SK-N-SH treated with all-trans-retinoic acid at 6 μM for 48 hours (cell line): Measurements from ENCODE around the gene PEX7.

Experiments used
- ATAC-seq: fragments of 200-7000 bp; cut with Tn5 transposase; 3 replicates; pipeline ENCODE4 v1.9.1; 2020; ENCODE audit warnings: mild to moderate bottlenecking, moderate library complexity
- ARNTL ChIP-seq: fragments of 450-650 bp; formaldehyde crosslinking; IDR thresholded peaks from 2 replicates; pipeline ENCODE4 v1.5.0; 2020; ENCODE audit warnings: low read depth, mild to moderate bottlenecking, moderate library complexity, borderline replicate concordance
- BACH2 ChIP-seq: fragments of 250-450 bp; sonication (Bioruptor Pico); IDR thresholded peaks from 2 replicates; pipeline ENCODE4 v1.9.0; 2021; ENCODE audit warnings: mild to moderate bottlenecking, borderline replicate concordance
- CREB5 ChIP-seq: fragments of 250-450 bp; sonication (Bioruptor Pico); IDR thresholded peaks from 2 replicates; pipeline ENCODE4 v1.5.1; 2020; ENCODE audit warnings: low read depth, mild to moderate bottlenecking, moderate library complexity
- CSDC2 ChIP-seq: fragments of 250-450 bp; sonication (Bioruptor Pico); IDR thresholded peaks from 2 replicates; pipeline ENCODE4 v1.5.0; 2020; ENCODE audit warnings: mild to moderate bottlenecking, moderate library complexity
- CSRNP3 ChIP-seq: fragments of 250-450 bp; sonication (Bioruptor Pico); IDR thresholded peaks from 2 replicates; pipeline ENCODE4 v1.5.1; 2021; ENCODE audit warnings: mild to moderate bottlenecking, moderate library complexity
- ESRRG ChIP-seq: fragments of 250-450 bp; sonication (Bioruptor Pico); IDR thresholded peaks from 2 replicates; pipeline ENCODE4 v1.6.1; 2021; ENCODE audit warnings: mild to moderate bottlenecking
- GLIS3 ChIP-seq: fragments of 250-450 bp; sonication (Bioruptor Pico); IDR thresholded peaks from 2 replicates; pipeline ENCODE4 v1.5.0; 2020; ENCODE audit warnings: mild to moderate bottlenecking, moderate library complexity
- ISL1 ChIP-seq: fragments of 250-450 bp; sonication (Bioruptor Pico); IDR thresholded peaks from 2 replicates; pipeline ENCODE4 v2.1.2; 2022; ENCODE audit warnings: mild to moderate bottlenecking, moderate library complexity
- OSR1 ChIP-seq: fragments of 250-450 bp; sonication (Bioruptor Pico); IDR thresholded peaks from 2 replicates; pipeline ENCODE4 v1.8.0; 2022; ENCODE audit warnings: moderate library complexity, mild to moderate bottlenecking, inconsistent platforms
- PATZ1 ChIP-seq: fragments of 250-450 bp; sonication (Bioruptor Pico); IDR thresholded peaks from 2 replicates; pipeline ENCODE4 v1.8.0; 2020; ENCODE audit warnings: mild to moderate bottlenecking, moderate library complexity, borderline replicate concordance
- POU6F1 ChIP-seq: fragments of 250-450 bp; sonication (Bioruptor Pico); IDR thresholded peaks from 2 replicates; pipeline ENCODE4 v1.8.0; 2021; ENCODE audit warnings: low read depth, mild to moderate bottlenecking, moderate library complexity, borderline replicate concordance
- PPARA ChIP-seq: fragments of 250-450 bp; sonication (Bioruptor Pico); IDR thresholded peaks from 2 replicates; pipeline ENCODE4 v1.5.0; 2020; ENCODE audit warnings: mild to moderate bottlenecking, borderline replicate concordance
- RARB ChIP-seq: fragments of 250-450 bp; sonication (Bioruptor Pico); IDR thresholded peaks from 2 replicates; pipeline ENCODE4 v1.8.0; 2021; ENCODE audit warnings: mild to moderate bottlenecking, moderate library complexity
- SNAI2 ChIP-seq: fragments of 250-450 bp; sonication (Bioruptor Pico); IDR thresholded peaks from 2 replicates; pipeline ENCODE4 v1.5.0; 2020; ENCODE audit warnings: mild to moderate bottlenecking, moderate library complexity
- TCF4 ChIP-seq: fragments of 250-450 bp; sonication (Bioruptor Pico); IDR thresholded peaks from 2 replicates; pipeline ENCODE4 v1.8.0; 2021; ENCODE audit warnings: mild to moderate bottlenecking, moderate library complexity, borderline replicate concordance
- TOX ChIP-seq: fragments of 250-450 bp; sonication (Bioruptor Pico); IDR thresholded peaks from 2 replicates; pipeline ENCODE4 v1.8.0; 2021; ENCODE audit warnings: mild to moderate bottlenecking, moderate library complexity, borderline replicate concordance
- TSHZ2 ChIP-seq: fragments of 250-450 bp; sonication (Bioruptor Pico); IDR thresholded peaks from 2 replicates; pipeline ENCODE4 v1.5.0; 2020; ENCODE audit warnings: mild to moderate bottlenecking, moderate library complexity
- ZC3H10 ChIP-seq: fragments of 250-450 bp; sonication (Bioruptor Pico); IDR thresholded peaks from 2 replicates; pipeline ENCODE4 v1.5.1; 2021; ENCODE audit warnings: mild to moderate bottlenecking, moderate library complexity
- ZFP3 ChIP-seq: fragments of 250-450 bp; sonication (Bioruptor Pico); IDR thresholded peaks from 2 replicates; pipeline ENCODE4 v1.5.0; 2020; ENCODE audit warnings: mild to moderate bottlenecking, moderate library complexity
- ZFP30 ChIP-seq: fragments of 450-650 bp; formaldehyde crosslinking; IDR thresholded peaks from 2 replicates; pipeline ENCODE4 v1.5.0; 2022; ENCODE audit warnings: mild to moderate bottlenecking, moderate library complexity
- ZNF565 ChIP-seq: fragments of 450-650 bp; formaldehyde crosslinking; conservative IDR thresholded peaks from 2 replicates; pipeline ENCODE4 v1.5.0; 2020; ENCODE audit warnings: low read depth, mild to moderate bottlenecking, moderate library complexity
- ZNF70 ChIP-seq: fragments of 450-650 bp; formaldehyde crosslinking; IDR thresholded peaks from 2 replicates; pipeline ENCODE4 v1.5.0; 2020; ENCODE audit warnings: mild to moderate bottlenecking, moderate library complexity
- ZNF8 ChIP-seq: fragments of 450-650 bp; formaldehyde crosslinking; IDR thresholded peaks from 2 replicates; pipeline ENCODE4 v1.5.0; 2020; ENCODE audit warnings: mild to moderate bottlenecking, moderate library complexity

PEX7 gene

GRCh38 chr6:136777651-136778050 lies 44.7 kb upstream of the PEX7 start:
- TF ChIP-seq OSR1 (CRISPR knock-in tag) (no peak), CREB5 (CRISPR knock-in tag) (no peak), POU6F1 (CRISPR knock-in tag) (no peak), SNAI2 (no peak), TSHZ2 (CRISPR knock-in tag) (no peak), ARNTL (CRISPR knock-in tag) (no peak), ZNF70 (CRISPR knock-in tag) (no peak), GLIS3 (CRISPR knock-in tag) (no peak), ZC3H10 (CRISPR knock-in tag) (no peak), ZFP3 (CRISPR knock-in tag) (no peak), PPARA (CRISPR knock-in tag) (no peak), BACH2 (CRISPR knock-in tag) (no peak), ZNF8 (CRISPR knock-in tag) (no peak), CSRNP3 (CRISPR knock-in tag) (no peak), CSDC2 (CRISPR knock-in tag) (no peak), ESRRG (CRISPR knock-in tag) (no peak), TOX (CRISPR knock-in tag) (no peak), RARB (CRISPR knock-in tag) (no peak), ZFP30 (CRISPR knock-in tag) (no peak), PATZ1 (CRISPR knock-in tag) (no peak)
- ATAC-seq, result no peak

- no peak for ATAC-seq
- no peak for TF ChIP-seq TCF4
- TF ChIP-seq CREB5 (CRISPR knock-in tag), result no peak
- no peak for TF ChIP-seq CSRNP3 (CRISPR knock-in tag)
- no peak for TF ChIP-seq ARNTL (CRISPR knock-in tag)
- TF ChIP-seq ZFP3 (CRISPR knock-in tag), result no peak
- no peak for TF ChIP-seq TOX (CRISPR knock-in tag)
- no peak for TF ChIP-seq ESRRG (CRISPR knock-in tag)
- TF ChIP-seq ZC3H10 (CRISPR knock-in tag), result no peak
- no peak for TF ChIP-seq ISL1 (CRISPR knock-in tag)
- no peak for TF ChIP-seq GLIS3 (CRISPR knock-in tag)
- no peak for TF ChIP-seq ZNF565 (CRISPR knock-in tag)
- TF ChIP-seq TSHZ2 (CRISPR knock-in tag), result no peak
- no peak for TF ChIP-seq ZNF70 (CRISPR knock-in tag)
- TF ChIP-seq ZNF8 (CRISPR knock-in tag), result no peak
- no peak for TF ChIP-seq OSR1 (CRISPR knock-in tag)
- TF ChIP-seq RARB (CRISPR knock-in tag), result no peak
These were observed 42.7 kb upstream of the PEX7 start for GRCh38 chr6:136779682-136780081.
